GM19351 (cell line): ENCODE results near the gene SAMD14.

ENCODE experiments used
- ATAC-seq: cut with Tn5 transposase; IDR thresholded peaks from one replicate; pipeline ENCODE4 v1.9.1; 2021; ENCODE audit warnings: mild to moderate bottlenecking, moderate library complexity; ENCODE audit not compliant: unreplicated experiment

SAMD14 gene

DNA sequence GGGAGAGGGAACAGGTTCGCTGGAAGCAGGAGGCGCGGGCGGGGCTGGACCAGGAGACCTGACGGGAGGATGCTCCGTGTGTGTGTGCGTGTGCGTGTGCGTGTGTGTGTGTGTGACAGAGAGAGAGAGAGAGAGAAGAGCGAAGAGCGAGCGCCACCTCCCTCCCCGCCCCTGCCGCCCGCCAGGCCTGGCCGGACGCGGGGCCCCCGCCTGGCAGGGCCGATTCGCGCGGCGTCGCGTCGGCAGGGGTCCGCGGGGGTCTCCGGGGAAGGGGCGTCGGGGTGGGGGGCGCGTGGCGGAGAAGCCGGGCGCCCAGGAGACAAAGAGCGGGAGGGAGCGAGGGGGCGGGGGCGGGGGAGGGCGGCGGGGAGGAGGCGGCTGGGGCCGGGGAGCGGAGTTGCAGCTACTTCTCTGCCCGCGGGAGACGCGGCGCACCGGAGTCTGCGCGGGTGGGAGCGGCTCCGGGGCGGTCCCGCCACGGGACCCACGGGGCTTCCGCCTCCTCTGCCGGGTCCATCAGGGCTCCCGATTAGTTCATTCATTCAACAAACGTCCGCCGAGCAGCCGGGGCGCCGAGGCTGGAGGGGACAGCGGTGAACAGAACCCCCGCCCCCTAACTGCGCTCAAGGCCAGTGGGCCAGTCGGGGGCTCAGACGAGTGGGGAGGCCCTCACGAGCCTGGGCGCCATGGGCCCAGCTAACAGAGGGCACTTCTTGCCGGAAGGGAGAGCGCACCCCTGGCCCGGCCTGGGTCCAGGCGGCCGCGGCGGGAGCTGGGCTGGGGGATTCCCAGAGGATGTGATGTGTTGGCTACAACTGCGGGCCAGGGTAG lies at the start of gene SAMD14:
Gene SAMD14, minus strand, starts transcription at position 433 of the 831 bp plus-strand sequence. CDS start 5,201 bp downstream, outside the sequence.
- peak; percentile 48 for ATAC-seq

DNA sequence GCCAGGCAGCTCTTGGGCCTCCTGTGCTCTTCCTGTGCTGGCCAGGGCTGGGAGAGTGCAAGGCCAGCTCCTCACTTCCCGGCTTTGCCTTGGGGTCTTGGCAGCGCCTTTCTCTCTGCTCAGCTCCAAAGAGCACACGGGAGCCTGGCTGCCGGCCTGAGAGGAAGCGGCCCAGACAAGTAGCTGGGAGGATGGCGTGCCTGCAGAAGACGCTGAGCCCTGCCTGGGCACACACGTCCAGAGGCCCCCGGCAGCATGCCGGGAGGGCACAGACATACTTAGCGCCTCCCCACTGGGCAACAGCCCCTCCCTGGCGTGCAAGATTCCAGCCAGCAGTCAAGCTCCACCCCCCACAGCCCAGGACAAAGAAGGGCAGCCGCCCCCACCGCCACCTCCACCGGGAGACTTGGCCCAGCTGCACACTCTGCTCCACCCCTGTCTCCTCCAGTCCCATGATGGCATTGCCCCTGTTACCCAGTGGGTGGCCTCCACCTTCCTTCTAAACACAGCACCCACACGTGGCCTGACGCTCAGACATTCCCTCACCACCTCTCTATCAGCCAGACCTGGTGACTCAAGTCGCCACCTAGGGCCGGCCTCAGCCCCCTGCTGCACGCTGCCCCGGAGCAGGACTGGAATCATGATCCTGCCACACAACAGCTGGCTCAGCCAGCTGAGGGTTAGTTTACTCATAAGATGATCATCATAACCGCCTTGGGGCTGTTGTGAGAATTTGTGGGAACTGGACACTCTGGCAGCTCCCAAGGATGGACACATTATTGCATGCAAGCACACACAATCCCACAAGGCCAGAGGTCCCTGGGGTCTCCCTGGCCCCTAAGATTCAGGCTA lies 48.2 kb upstream of the SAMD14 start:
- no peak for ATAC-seq

GRCh38 chr17:50177476-50177875 lies 47.5 kb upstream of the SAMD14 start:
- ATAC-seq: no peak

- ATAC-seq: no peak
These were observed 46.8 kb upstream of the SAMD14 start for GRCh38 chr17:50176559-50177357.

- ATAC-seq: no peak
These were observed 45.3 kb upstream of the SAMD14 start for GRCh38 chr17:50175035-50175807.

- no peak for ATAC-seq
These were observed 44.5 kb upstream of the SAMD14 start for GRCh38 chr17:50174444-50174843.

GRCh38 chr17:50173335-50173941 lies 43.5 kb upstream of the SAMD14 start:
- no peak for ATAC-seq

- no peak for ATAC-seq
These were observed 43.0 kb upstream of the SAMD14 start for GRCh38 chr17:50172936-50173334.

- ATAC-seq: no peak
These were observed 42.2 kb upstream of the SAMD14 start for GRCh38 chr17:50172130-50172529.

- ATAC-seq: no peak
These were observed 41.6 kb upstream of the SAMD14 start for GRCh38 chr17:50171371-50172071.

DNA sequence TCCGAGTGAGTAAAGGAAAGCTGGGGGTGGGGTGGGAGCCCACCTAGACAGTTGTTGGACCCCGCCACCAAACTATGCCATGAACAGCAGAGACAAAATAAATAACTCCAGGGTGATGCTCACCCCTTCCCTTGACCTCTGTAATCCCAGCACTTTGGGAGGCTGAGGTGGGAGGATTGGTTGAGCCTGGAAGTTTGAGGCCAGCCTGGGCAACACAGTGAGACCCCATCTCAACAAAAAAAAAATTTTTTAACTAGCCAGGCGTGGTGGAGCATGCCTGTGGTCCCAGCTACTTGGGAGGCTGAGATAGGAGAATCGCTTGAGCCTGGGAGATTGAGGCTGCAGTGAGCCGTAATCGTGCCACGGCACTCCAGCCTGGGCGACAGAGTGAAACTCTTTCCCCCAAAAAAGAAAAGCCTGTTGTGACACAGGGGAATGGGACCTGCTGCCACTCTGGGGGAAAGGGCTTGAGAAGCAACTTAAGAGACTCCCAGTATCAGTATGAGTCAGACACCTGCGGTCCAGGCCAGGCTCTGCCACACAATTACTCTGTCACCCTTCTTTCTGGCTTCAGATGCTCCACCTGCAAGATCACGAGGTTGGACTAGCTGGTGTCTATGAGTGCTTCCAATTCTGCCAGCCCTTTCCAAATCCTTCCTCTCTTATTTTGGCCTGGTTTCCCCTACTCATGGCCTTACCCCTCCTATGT lies 40.9 kb upstream of the SAMD14 start:
- ATAC-seq: peak; percentile 61

GRCh38 chr17:50169881-50170459 lies 40.0 kb upstream of the SAMD14 start:
- no peak for ATAC-seq

GRCh38 chr17:50169121-50169764 lies 39.3 kb upstream of the SAMD14 start:
- no peak for ATAC-seq

- no peak for ATAC-seq
These were observed 38.4 kb upstream of the SAMD14 start for GRCh38 chr17:50168319-50168718.

- no peak for ATAC-seq
These were observed 37.4 kb upstream of the SAMD14 start for GRCh38 chr17:50167371-50167770.

GRCh38 chr17:50166518-50167181 lies 36.7 kb upstream of the SAMD14 start:
- no peak for ATAC-seq

GRCh38 chr17:50165867-50166517 lies 36.0 kb upstream of the SAMD14 start, which contains the start of gene SGCA:
TSS of gene SGCA (plus strand) at chr17:50166005. CDS start at chr17:50166041, 36 bp downstream.
- ATAC-seq: no peak
